ENCODE results near the gene DDX21. TPM values are rescaled to one million over a fixed set of nuclear protein-coding genes. Genes with fewer than 3 reads are reported as not detected.
"Not testable (repeated sequence)": the region's sequence is repeated elsewhere in the genome, so short reads cannot be mapped to it uniquely, and the experiment has no call there.

The DDX21 gene
- total RNA-seq, 1 experiment from 2014 or later: 80.4 TPM

DNA sequence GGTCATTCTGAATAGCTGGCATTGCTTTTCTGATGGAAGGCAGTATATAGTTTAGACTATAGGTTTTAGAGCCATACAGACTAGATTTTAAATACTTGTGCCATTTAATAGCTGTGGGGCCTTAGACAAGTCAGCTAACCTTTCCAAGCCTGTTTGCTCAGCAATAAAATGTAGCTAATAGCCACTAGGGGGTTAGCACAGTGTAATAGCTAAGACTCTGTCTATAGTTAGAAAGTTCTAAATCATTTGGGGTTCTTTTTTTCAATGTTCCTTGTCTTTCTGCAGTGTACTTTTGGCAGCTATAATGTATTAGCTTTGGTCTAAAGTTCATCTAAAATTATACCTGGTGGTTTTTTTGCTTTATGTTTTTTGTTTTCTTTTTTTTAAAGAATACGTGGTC, 25.1 kb downstream of the DDX21 start:
- DNase-seq (ENCODE audit: low spot score): no peak
- in situ Hi-C loops (cut with HindIII; ENCODE audit: low sequenced_read_pairs): no loop called here

DNA sequence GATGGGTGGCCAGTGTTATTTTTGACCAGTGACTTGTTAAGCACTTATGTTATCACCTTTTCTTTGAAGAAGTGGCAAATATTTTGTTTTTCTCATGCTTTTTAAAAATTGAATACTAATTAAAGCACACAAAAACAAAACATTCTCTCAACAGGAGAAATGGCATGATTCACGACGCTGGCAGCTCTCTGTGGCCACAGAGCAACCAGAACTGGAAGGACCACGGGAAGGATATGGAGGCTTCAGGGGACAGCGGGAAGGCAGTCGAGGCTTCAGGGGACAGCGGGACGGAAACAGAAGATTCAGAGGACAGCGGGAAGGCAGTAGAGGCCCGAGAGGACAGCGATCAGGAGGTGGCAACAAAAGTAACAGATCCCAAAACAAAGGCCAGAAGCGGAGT, 26.4 kb downstream of the DDX21 start:
- in situ Hi-C loops (cut with HindIII; ENCODE audit: low sequenced_read_pairs): no loop called here

DNA sequence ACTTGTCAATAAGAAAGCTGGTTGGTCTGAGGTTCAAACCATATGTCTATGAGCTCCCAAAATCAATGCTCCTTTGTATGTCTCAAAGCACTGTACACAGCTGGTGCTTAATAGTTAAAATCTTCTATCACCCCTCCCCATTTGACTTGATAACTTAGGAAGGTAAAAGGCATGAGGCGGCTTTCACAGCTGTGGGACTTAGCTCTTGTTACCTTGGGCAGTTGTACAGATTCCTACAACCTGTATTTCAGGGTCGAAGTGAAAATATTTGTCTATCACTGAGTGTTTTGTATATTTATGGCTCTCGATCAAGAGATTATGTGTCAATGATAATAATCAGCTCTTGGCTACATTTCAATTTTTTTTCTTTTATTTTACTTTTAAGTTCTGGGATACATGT, 31.6 kb downstream of the DDX21 start:
- in situ Hi-C loops (cut with HindIII; ENCODE audit: low sequenced_read_pairs): no loop called here
- no peak for DNase-seq (ENCODE audit: low spot score)

More for the DNA sequence above, 26.4 kb downstream of the DDX21 start:
- DNase-seq (ENCODE audit: low spot score): no peak

DNA sequence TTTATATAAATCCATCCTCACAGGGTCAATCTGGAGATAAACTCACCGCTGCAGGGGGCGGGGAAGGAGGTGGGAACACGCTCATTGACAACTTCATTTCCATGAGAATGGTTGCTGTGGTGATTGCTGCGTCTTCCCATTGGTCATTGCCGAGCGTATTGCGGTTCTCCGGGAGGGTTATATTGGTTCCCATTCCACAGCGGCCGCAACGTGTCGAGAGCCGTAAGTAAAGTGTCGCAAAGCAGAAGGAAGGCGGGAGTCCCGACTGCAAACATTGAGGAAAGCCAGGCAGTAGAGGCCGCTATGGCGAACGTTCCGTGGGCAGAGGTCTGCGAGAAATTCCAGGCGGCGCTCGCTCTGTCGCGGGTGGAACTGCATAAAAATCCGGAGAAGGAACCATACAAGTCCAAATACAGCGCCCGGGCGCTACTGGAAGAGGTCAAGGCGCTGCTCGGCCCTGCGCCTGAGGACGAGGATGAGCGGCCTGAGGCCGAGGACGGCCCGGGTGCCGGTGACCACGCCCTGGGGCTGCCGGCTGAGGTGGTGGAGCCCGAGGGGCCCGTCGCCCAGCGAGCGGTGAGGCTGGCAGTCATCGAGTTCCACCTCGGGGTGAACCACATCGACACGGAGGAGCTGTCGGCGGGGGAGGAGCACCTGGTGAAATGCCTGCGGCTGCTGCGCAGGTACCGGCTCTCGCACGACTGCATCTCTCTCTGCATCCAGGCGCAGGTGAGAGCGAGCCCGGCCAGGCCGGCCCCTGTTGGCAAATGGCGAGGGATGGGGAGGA, 32.8 kb downstream of the DDX21 start, which contains the start of gene KIFBP:
Gene KIFBP, plus strand, starts transcription at position 274 of the 787 bp plus-strand sequence. Its CDS starts 30 bp downstream, at position 304.
- in situ Hi-C loops (cut with HindIII; ENCODE audit: low sequenced_read_pairs): no loop called here
- peak; percentile 99 for DNase-seq (ENCODE audit: low spot score)

DNA sequence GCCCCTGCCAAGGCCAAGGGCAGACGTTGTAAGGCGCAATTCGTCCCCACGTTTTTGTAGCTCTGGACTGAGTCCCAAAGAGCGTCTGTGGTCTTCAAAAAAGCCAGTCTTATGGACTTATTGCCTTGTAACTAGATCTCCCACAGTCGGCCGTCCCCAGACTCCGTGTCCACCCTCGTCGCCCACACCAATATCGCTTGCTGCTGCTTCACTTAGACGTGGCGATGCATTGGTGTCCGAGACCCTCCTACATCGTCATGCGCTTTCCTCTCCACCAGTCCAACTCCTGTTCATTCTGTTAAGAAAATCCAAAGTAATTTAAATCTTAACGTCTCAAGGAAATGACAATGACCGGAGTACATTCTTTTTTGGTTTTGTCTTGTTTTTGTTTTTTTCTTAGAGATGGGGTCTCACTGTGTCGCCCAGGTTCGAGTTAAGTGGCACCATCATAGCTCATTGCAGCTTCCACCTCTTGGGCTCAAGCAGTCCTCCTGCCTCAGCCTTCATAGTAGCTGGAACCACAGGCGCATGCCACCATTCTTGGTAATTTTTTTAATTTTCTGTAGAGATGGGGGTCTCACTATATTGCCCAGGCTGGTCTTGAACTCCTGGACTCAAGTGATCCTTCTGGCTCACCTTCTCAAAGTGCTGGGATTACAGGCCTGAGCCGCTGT, 33.5 kb downstream of the DDX21 start:
- no peak for DNase-seq (ENCODE audit: low spot score)
- in situ Hi-C loops (cut with HindIII; ENCODE audit: low sequenced_read_pairs): no loop called here

DNA sequence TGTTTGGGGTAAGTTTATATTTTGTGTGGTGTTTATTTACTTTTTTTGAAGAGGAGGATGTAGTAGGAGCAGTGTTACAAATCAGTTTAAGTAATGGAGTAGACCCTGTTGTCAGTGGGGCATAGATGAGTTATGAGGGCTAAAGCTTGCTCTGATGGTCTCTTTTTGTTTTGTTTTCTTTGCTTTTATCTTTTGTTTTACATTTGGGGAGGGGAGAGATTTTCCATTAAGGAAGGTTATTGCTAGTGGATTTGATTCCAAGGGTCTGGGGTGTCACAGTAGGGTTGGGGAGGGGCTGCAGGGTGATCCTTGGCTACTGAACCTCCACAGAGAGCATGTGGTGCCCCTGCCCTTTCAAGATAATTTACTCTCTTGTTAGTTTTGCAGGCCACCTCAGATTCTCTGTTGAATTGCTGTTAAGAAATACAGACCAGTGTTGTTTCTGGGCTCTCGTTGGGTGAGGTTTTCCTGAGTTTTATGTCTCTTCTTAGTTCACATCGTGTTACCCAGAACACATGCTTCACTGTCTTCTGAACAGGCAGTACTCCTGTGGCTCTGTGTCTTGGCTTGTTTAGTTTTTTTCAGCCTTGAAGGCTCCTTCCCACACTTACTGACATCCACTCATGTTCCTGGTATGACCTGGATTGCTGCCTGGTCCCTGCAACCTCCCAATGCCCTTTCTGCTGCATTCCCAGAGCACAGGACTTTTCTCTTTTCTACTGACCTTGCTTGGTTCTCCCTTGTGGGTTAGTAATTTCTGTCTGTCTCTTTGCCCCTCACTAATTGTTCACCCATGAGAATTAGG, 36.9 kb downstream of the DDX21 start:
- in situ Hi-C loops (cut with HindIII; ENCODE audit: low sequenced_read_pairs): no loop called here
- DNase-seq (ENCODE audit: low spot score): peak; percentile 11

DNA sequence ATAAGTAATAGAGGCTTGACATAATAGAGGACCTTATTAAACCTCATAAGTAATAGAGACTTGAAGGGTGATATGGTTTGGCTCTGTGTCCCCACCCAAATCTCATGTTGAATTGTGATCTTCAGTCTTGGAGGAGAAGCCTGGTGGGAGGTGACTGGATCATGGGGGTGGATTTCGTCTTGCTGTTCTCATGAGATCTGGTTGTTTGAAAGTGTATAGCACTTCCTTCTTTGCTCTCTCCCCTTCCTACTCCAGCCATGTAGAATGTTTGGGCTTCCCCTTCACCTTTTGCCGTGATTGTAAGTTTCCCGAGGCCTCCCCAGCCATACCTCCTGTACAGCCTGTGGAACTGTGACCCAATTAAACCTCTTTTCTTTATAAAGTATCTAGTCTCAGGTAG, 41.2 kb downstream of the DDX21 start:
- no peak for DNase-seq (ENCODE audit: low spot score)
- in situ Hi-C loops (cut with HindIII; ENCODE audit: low sequenced_read_pairs): no loop called here

DNA sequence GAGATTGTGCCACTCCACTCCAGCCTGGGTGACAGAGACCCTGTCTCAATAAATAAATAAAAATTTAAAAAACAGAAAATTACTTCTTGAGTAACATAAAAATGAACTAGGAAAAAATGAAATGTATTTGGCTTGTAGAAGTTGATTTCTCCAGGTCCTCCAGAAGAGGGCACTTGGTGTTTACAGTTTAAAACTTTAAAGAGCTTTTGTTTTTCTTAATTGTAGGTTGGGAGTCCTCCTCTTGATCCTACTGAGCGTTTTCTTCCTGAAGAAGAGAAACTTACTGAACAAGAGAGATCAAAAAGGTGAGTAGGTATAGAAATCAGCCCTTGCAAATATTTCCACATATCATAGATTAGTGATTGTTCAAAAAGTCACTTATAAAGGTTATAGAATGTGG, 48.9 kb downstream of the DDX21 start:
- in situ Hi-C loops (cut with HindIII; ENCODE audit: low sequenced_read_pairs): no loop called here
- DNase-seq (ENCODE audit: low spot score): peak; percentile 22

DNA sequence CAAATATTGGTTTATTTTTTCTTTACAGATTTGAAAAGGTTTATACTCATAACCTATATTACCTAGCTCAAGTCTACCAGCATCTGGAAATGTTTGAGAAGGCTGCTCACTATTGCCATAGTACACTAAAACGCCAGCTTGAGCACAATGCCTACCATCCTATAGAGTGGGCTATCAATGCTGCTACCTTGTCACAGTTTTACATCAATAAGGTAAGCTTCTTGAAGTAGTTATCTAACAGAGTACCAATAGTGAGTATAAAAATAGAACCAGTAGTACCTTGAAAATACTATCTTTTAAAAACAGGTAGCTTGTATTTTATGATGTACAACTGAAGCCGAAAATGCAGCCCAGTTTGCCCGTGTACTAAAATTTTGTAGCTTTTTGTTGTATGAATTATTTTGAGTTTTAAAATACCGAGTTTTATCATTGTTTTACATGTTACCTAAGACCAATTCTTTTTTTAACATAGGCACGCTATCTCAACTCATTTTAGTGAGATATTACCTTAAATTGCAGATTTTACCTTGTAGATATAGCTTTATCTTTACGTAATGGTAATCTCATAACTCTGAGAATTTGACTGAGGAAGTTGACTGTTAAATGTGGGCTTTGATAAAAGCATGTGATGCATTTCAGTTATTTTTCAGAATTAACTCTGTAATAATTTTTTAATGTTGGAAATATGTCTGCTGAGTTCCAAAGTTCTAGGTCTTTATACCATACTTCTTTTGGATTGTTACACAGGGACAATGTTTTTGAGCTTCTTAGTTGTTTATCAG, 49.9 kb downstream of the DDX21 start:
- in situ Hi-C loops (cut with HindIII; ENCODE audit: low sequenced_read_pairs): no loop called here
- DNase-seq (ENCODE audit: low spot score): no peak

DNA sequence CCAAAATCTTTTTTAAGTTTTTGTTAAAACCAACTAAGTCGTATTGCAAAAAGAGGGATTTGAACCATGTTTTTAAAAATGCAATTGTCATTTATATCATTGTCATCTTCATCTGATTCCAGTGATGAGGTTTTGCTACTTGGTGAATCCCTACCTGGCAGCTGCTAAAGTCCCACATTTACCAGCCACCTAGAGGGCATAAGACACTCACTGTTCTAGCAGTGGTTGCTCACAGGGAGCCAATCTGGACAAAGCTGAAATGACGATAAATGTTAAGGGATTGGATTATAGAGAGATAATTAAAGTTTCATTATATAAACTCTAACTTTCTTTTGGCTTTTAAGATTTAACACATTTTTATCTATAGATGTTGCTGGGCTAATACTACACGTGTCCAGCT, 51.3 kb downstream of the DDX21 start:
- in situ Hi-C loops (cut with HindIII; ENCODE audit: low sequenced_read_pairs): no loop called here
- DNase-seq (ENCODE audit: low spot score): no peak

DNA sequence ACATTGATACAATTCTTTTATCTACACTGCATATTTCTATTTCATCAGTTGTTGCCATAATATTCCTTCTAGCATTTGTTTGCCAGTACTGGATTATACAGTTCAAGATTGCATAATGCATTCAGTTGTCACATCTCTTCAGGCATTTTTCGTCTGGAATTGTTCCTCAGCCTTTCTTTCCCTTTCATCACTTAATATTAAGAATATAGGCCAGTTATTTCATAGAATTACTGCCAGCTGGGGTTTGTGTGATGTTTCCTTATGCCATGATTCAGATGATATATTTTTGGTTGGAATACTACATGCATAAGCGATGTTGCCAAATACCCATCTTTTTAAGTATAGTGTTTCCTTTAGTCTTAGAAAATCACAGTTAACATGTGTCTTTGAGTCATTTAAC, 53.4 kb downstream of the DDX21 start:
- in situ Hi-C loops (cut with HindIII; ENCODE audit: low sequenced_read_pairs): no loop called here

DNA sequence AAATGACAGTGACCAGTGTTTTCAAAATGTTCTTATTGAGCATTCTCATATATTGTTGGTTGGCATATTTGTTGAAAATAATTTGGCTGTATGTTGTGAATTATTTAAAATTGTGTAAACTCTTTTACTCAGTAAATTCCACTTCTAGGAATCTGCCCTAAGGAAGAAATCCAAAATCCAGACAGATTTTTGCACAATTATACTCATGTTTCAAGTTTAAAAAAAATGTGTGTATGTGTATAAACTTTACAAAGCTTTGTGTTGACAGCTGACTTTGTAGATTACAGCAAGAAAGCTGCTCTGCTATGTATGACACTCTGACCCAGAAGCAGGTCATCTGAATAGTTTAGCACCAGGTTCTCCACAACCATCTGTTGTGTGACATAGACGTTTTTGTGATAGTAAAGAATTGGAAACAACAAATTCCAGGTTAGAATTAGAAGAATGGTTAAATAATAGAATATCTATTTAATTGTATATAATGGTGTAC, 54.2 kb downstream of the DDX21 start:
- in situ Hi-C loops (cut with HindIII; ENCODE audit: low sequenced_read_pairs): no loop called here
- no peak for DNase-seq (ENCODE audit: low spot score)

More for the DNA sequence above, 53.4 kb downstream of the DDX21 start:
- DNase-seq (ENCODE audit: low spot score): no peak

DNA sequence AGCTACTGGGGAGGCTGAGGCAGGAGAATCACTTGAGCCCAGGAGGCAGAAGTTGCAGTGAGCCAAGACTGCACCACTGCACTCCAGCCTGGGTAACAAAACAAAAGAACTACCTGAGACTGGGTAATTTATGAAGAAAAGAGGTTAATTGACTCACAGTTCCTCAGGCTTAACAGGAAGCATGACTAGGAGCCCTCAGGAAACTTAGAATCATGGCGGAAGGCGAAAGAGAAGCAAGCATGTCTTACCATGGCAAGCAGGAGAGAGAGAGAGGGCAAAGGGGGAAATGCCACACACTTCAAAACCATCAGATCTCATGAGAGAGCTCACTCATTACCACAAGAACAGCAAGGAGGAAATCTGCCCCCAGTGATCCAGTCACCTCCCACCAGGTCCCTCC, 56.8 kb downstream of the DDX21 start:
- in situ Hi-C loops (cut with HindIII; ENCODE audit: low sequenced_read_pairs); DNase-seq (ENCODE audit: low spot score): not testable (repeated sequence)

DNA sequence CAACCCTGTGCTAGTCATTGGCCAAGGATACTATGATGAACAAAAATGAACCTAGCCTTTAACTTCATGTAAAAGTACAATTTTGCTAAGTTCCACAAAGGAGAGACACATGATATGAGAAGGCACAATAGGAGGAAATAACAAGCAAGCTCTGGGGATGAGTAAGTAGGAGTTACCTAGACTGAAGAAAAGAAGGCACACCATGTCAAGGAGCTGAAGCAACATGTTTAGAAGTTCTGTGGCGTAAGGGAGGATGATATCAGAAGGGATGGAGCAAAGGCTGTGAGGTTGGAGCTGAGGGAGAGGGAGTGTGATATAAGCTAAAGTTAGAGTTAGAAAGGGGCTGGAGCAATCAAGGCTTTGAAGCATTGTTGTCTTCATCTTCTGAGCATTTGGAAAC, 58.2 kb downstream of the DDX21 start:
- in situ Hi-C loops (cut with HindIII; ENCODE audit: low sequenced_read_pairs): no loop called here
- no peak for DNase-seq (ENCODE audit: low spot score)

DNA sequence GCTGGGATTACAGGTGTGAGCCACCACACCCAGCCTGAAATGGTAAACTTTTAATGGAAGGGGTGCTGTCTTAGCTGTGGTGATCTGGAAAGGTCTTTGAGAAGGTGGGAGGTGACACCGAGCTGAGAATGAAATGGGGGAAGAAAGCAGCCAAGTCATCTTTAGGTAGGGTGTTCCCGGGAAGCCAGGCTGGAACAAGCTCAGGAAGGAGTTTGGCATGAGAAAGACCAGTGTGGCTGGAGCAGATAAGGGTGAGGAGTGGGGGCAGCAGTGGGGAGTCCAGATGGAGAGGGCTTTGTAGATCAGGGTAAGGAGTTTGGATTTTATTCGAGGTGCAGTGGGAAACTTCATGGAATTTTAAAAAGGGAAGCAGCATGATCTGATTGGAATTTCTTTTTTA, 62.6 kb downstream of the DDX21 start:
- no peak for DNase-seq (ENCODE audit: low spot score)
- in situ Hi-C loops (cut with HindIII; ENCODE audit: low sequenced_read_pairs): no loop called here

DNA sequence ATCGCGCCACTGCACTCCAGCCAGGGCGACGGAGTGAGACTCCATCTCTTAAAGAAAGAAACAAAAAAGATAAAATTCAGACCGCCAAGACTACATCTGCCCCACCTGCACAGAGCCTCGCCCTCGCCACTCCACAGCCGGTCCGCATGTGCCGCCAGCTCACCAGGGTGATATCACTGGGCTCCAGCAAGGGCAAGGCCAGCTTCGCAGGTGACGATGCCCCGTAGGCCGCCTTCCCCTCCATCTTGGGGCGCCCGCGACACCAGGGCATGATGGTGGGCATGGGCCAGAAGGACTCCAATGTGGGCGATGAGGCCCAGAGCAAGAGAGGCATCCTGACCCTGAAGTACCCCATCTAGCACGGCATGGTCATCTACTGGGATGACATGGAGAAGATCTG, 66.6 kb downstream of the DDX21 start:
- no peak for DNase-seq (ENCODE audit: low spot score)
- in situ Hi-C loops (cut with HindIII; ENCODE audit: low sequenced_read_pairs): no loop called here

DNA sequence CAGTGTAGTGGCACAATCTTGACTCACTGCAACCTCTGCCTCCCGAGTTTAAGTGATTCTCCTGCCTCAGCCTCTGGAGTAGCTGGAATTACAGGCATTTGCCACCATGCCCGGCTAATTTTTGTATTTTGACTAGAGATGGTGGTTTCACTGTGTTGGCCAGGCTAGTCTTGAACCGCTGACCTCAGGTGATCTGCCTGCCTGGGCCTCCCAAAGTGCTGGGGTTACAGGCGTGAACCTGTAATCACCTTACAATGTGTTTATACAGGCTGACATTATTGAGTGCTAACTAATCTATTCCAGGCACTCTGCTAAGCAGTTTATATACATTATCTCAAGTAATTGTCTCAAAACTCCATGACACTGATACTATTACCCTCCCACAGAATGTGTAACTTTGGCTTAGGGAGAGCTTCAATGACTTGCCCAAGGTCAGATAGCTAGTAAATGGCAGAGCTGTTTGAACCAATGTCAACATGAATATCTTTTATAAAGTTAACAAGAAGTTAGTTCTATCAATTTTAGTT, 69.5 kb downstream of the DDX21 start:
- no peak for DNase-seq (ENCODE audit: low spot score)
- in situ Hi-C loops (cut with HindIII; ENCODE audit: low sequenced_read_pairs): no loop called here

DNA sequence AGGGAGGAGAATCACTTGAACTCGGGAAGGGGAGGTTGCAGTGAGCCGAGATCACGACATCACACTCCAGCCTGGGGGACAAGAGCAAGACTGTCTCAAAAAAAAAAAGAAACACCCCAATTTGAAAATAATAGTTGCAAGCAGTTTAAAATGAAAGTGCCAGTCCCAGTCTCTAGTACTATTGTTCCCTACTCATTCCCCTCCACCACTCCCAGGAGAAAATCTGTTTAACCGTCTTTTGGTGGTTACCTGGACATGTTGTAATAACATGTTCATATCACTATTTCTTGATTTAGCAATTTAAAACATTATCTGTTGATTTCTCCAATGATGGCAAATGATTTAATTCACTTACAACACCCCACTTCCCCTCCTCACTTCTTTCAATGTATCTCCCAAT, 77.3 kb downstream of the DDX21 start:
- DNase-seq (ENCODE audit: low spot score): no peak
- in situ Hi-C loops (cut with HindIII; ENCODE audit: low sequenced_read_pairs): no loop called here

Measured in G401 (cell line).